Measurements from ENCODE around the gene CCDC91. TPM values are rescaled to one million over a fixed set of nuclear protein-coding genes. Genes with fewer than 3 reads are reported as not detected.
A peak's percentile ranks its signal among the peaks of the same experiment; 100 is the strongest.

CCDC91 gene
- total and polyA plus RNA-seq, 9 of the 15 experiments (the other 6 are each of a cell fraction or from before 2014, with no cell fraction given) = 10.1 to 31.1 (median 26.3) TPM

DNA sequence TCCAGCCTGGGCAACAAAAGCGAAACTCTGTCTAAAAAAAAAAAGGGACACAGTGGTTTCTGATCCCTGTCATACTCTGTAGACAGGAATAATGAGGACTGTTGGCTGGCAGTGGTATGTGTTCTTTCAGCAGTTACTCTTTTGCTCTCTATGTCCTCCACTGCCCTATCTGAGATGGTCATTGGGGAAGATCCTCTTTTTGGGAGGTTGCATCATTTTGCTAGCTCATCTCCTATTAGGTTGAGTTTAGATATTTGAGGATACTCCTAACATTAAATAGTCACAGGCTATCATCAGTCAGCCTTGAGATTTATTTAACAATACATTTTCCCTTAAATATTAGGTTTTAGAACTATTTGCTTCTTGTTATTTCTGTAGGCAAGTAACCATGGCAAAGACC is 5.9 kb upstream of the CCDC91 start (continued):
- no peak for TF ChIP-seq ARID1B (IDR thresholded peaks at IDR 0.05)
- TF ChIP-seq, protein P1, sequence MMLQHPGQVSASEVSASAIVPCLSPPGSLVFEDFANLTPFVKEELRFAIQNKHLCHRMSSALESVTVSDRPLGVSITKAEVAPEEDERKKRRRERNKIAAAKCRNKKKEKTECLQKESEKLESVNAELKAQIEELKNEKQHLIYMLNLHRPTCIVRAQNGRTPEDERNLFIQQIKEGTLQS (IDR thresholded peaks at IDR 0.05) = peak; percentile 76
- TF ChIP-seq, protein P1 (CRISPR knock-in tag; conservative IDR thresholded peaks at IDR 0.05) = no peak
- no peak for TF ChIP-seq FOS (IDR thresholded peaks at IDR 0.05; ENCODE audit: extremely low read depth, insufficient read length)
- TF ChIP-seq ATF4 (CRISPR knock-in tag; IDR thresholded peaks at IDR 0.05) = peak; percentile 48; the same call in 1 of the 2 replicates
- TF ChIP-seq ZNF717 (CRISPR knock-in tag; IDR thresholded peaks at IDR 0.05) = no peak
- TF ChIP-seq ZNF589 (CRISPR knock-in tag; IDR thresholded peaks at IDR 0.05; ENCODE audit: low read depth) = no peak
- TF ChIP-seq DIDO1 (tag; IDR thresholded peaks at IDR 0.05; ENCODE audit: low read depth) = no peak
- peak; percentile 65 to 78 for TF ChIP-seq TRIM24 (IDR thresholded peaks at IDR 0.05)
- no peak for TF ChIP-seq E2F5 (CRISPR knock-in tag; IDR thresholded peaks at IDR 0.05)
- TF ChIP-seq TEAD4 (IDR thresholded peaks at IDR 0.05; ENCODE audit: low read length) = no peak
- no peak for TF ChIP-seq TEAD4 (CRISPR knock-in tag; IDR thresholded peaks at IDR 0.05; ENCODE audit: borderline replicate concordance)
- no peak for TF ChIP-seq KAT7 (CRISPR knock-in tag; IDR thresholded peaks at IDR 0.05; ENCODE audit: borderline replicate concordance)
- no peak for TF ChIP-seq AFF1 (IDR thresholded peaks at IDR 0.05; ENCODE audit: low read depth in 1 of 2, partially characterized antibody in 2 of 2)
- TF ChIP-seq ZNF785 (CRISPR knock-in tag; IDR thresholded peaks at IDR 0.05) = no peak
- peak; percentile 70; the same call in 1 of the 2 replicates for TF ChIP-seq CEBPG (CRISPR knock-in tag; IDR thresholded peaks at IDR 0.05)
- peak; percentile 47 to 65; a peak in 3 of 4 replicates for TF ChIP-seq CEBPG (tag; conservative IDR thresholded peaks at IDR 0.05 in 1 of 2, IDR thresholded peaks at IDR 0.05 in 1 of 2)
- no peak for TF ChIP-seq ZNF740 (CRISPR knock-in tag; IDR thresholded peaks at IDR 0.05)
- no peak for TF ChIP-seq ZNF740 (tag; IDR thresholded peaks at IDR 0.05)
- TF ChIP-seq NFATC3 (IDR thresholded peaks at IDR 0.05) = no peak
